ENCODE data around the gene FHIT. TPM values are rescaled to one million over a fixed set of nuclear protein-coding genes. Genes with fewer than 3 reads are reported as not detected.

Gene FHIT
- total RNA-seq, 4 donors from 2014 or later, result 8.8 to 35.6 (median 12.6) TPM

DNA sequence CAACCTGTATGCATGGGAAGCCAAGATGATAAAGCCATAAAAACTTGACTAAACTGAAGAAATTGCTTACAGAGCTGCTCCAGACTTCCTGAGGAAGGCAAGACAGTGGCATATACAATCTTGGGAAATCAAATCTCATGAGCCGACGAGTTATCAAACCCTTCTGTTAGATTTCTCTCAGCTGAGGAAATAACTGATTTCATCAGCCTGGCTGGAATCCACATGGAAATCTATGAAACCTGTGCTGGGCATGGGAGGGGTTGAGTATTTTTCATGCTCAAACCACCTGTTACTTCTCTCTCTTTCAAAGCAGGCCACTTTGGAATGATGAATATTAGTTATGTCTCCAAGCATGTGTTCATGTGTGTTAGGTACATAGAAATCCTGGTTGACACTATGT, 727.7 kb downstream of the FHIT start:
- Histone ChIP-seq H3K36me3 (no peaks in the 10 kb centered on the region), H3K9me3 (no peaks in the 10 kb centered on the region), H3K27ac (no peak overlapping the region), H3K4me1 (no peaks in the 10 kb centered on the region), H3K4me3 (no peak overlapping the region), H3K27me3 (no peaks in the 10 kb centered on the region)
- no peak for DNase-seq (ENCODE audit: low spot score in 2 of 2)
- 44% methylated on average over 2 of the region's 2 CpGs for WGBS
- TF ChIP-seq POLR2AphosphoS5 (IDR thresholded peaks at IDR 0.05), result no peak
- TF ChIP-seq EP300 (IDR thresholded peaks at IDR 0.05), result no peak

DNA sequence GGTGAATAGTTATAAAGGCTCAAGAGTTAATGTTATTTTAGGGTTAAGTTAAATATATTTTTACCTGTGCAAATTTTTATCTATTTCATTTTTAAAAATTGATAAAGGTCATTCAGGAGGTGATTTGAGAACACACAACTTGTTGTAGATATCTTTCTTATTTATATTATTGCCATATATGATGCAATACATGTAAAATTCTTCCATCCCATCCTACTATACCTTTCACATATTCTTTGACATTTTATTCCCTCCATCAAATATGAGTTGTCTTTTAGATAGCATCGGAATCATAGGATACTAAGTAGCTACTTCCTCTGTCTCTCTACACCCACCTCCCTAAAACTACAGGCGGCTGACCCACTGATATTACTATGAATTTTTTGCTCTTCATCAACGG, 734.1 kb downstream of the FHIT start:
- Histone ChIP-seq H3K4me3 (no peak overlapping the region), H3K27ac (no peak overlapping the region), H3K36me3 (no peaks in the 10 kb centered on the region), H3K9me3 (no peaks in the 10 kb centered on the region), H3K4me1 (no peaks in the 10 kb centered on the region), H3K27me3 (no peaks in the 10 kb centered on the region)
- TF ChIP-seq POLR2AphosphoS5 (IDR thresholded peaks at IDR 0.05) (no peak), EP300 (IDR thresholded peaks at IDR 0.05) (no peak), CTCF (IDR thresholded peaks at IDR 0.05) (no peak), POLR2A (IDR thresholded peaks at IDR 0.05) (no peak)
- no peak for DNase-seq (ENCODE audit: low spot score in 2 of 2)
- WGBS, result 88% methylated on average over 3 of the region's 3 CpGs

- WGBS, result 89% methylated on average over 8 of the region's 8 CpGs
Observed at GRCh38 chr3:60514866-60515265, 736.4 kb downstream of the FHIT start.

DNA sequence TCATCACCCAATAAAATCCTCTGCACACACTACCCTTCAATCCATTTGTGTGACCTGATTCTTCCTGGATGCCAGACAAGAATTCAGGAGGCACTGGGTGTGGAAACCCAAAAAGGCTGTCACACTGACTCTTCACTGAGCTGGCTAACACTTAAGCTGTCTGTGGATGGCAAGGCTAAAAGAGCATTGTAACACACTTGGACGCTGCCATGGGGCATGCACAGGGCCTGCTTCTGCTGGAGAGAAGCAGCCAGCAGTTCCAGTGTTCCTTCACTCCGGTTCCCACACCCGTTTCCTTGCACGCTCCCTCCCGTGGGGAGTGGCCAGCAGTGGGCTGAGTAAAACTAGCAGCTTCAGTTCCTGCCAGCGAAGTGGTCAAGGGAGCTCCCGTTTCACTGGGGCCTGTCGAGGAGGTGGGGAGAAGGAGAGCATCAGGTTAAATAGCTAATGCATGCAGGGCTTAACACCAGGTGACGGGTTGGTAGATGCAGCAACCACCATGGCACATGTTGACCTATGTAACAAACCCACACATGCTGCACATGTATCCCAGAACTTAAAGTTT, 737.1 kb downstream of the FHIT start:
- Histone ChIP-seq H3K27me3 (no peaks in the 10 kb centered on the region), H3K4me1 (no peaks in the 10 kb centered on the region), H3K27ac (no peak overlapping the region), H3K9me3 (no peaks in the 10 kb centered on the region), H3K36me3 (no peaks in the 10 kb centered on the region), H3K4me3 (no peak overlapping the region)
- no peak for DNase-seq (ENCODE audit: low spot score in 2 of 2)
- TF ChIP-seq POLR2A (IDR thresholded peaks at IDR 0.05), result no peak
- TF ChIP-seq CTCF (IDR thresholded peaks at IDR 0.05), result no peak
- no peak for TF ChIP-seq POLR2AphosphoS5 (IDR thresholded peaks at IDR 0.05)
- no peak for TF ChIP-seq EP300 (IDR thresholded peaks at IDR 0.05)
- WGBS, result 90% methylated on average over 9 of the region's 9 CpGs

More at GRCh38 chr3:60514866-60515265, 736.4 kb downstream of the FHIT start:
- Histone ChIP-seq H3K27ac (no peak overlapping the region), H3K4me1 (no peaks in the 10 kb centered on the region), H3K9me3 (no peaks in the 10 kb centered on the region), H3K36me3 (no peaks in the 10 kb centered on the region), H3K4me3 (no peak overlapping the region), H3K27me3 (no peaks in the 10 kb centered on the region)
- DNase-seq (ENCODE audit: low spot score in 2 of 2), result no peak
- TF ChIP-seq EP300 (IDR thresholded peaks at IDR 0.05), result no peak
- TF ChIP-seq CTCF (IDR thresholded peaks at IDR 0.05), result no peak
- TF ChIP-seq POLR2A (IDR thresholded peaks at IDR 0.05), result no peak
- TF ChIP-seq POLR2AphosphoS5 (IDR thresholded peaks at IDR 0.05), result no peak

DNA sequence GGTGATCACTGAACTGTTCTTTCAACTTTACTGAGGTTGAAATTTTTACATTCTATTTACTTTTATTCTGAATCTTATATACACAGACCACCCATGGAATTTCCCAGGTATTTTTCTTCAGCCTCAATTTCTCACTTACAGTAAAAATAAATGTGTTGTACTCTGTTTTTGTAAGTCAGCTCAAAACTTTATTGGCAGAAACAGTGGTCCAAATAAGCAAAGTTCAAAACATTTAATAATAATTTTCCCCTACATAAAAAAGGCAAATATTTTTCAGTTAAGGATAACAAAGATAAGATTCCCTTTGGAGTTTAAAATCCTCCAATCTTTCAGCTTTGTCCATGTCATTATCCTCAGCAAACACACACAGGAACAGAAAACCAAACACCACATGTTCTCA, 738.0 kb downstream of the FHIT start:
- no peak for TF ChIP-seq EP300 (IDR thresholded peaks at IDR 0.05)
- TF ChIP-seq POLR2A (IDR thresholded peaks at IDR 0.05), result no peak
- TF ChIP-seq CTCF (IDR thresholded peaks at IDR 0.05), result no peak
- no peak for TF ChIP-seq POLR2AphosphoS5 (IDR thresholded peaks at IDR 0.05)
- no peaks in the 10 kb centered on the region for H3K27me3 ChIP-seq

DNA sequence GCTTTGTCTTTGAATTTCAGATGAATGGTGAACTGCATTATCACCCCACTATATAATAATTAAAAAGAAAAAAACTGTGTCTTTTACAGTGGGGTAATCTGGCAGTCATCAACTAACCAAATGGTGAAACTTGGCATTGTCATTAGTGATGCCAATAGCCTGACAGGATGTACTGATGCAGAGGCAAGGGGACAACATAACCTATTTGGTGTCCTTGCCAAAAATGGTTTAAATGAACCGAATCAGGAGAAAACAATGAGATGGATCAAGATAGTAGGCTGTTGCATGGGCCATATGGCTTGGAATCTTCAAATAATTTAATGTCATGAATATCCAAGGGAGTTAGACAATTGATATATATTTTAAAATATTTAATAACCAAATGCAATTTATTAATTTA, 738.7 kb downstream of the FHIT start:
- H3K36me3 ChIP-seq, result no peaks in the 10 kb centered on the region
- H3K9me3 ChIP-seq, result no peaks in the 10 kb centered on the region
- no peak overlapping the region for H3K27ac ChIP-seq
- H3K27me3 ChIP-seq, result no peaks in the 10 kb centered on the region
- WGBS, result 77% methylated on average over 1 of the region's 1 CpG
- DNase-seq (ENCODE audit: low spot score in 2 of 2), result no peak
- H3K4me3 ChIP-seq, result no peak overlapping the region
- TF ChIP-seq CTCF (IDR thresholded peaks at IDR 0.05), result no peak
- TF ChIP-seq POLR2A (IDR thresholded peaks at IDR 0.05), result no peak
- TF ChIP-seq POLR2AphosphoS5 (IDR thresholded peaks at IDR 0.05), result no peak
- no peak for TF ChIP-seq EP300 (IDR thresholded peaks at IDR 0.05)
- no peaks in the 10 kb centered on the region for H3K4me1 ChIP-seq

More for the DNA sequence above, 738.0 kb downstream of the FHIT start:
- H3K36me3 ChIP-seq, result no peaks in the 10 kb centered on the region
- H3K9me3 ChIP-seq, result no peaks in the 10 kb centered on the region
- no peaks in the 10 kb centered on the region for H3K4me1 ChIP-seq
- no peak overlapping the region for H3K4me3 ChIP-seq
- no peak for DNase-seq (ENCODE audit: low spot score in 2 of 2)
- no peak overlapping the region for H3K27ac ChIP-seq

Data from suprapubic skin (tissue), 4 donors.